ENCODE measurements around the gene KDELR1. TPM values are rescaled to one million over a fixed set of nuclear protein-coding genes. Genes with fewer than 3 reads are reported as not detected.

Gene KDELR1
- total and polyA plus RNA-seq, 9 of the 15 experiments (the other 6 are each of a cell fraction or from before 2014, with no cell fraction given): 6.1 to 165 (median 58.5) TPM

GRCh38 chr19:48342414-48342738 is 49.0 kb downstream of the KDELR1 start:
- Histone ChIP-seq H2AFZ (ENCODE audit: low read depth, low read length) (no peak overlapping the region), H3K36me3 (ENCODE audit: control insufficient read depth, insufficient read depth, low read length) (peaks cover 4% of the 10 kb centered on the region; the same call in 2 of the 3 replicates), H3K27me3 (ENCODE audit: control insufficient read depth in 2 of 2, insufficient read depth in 2 of 2, low read length in 2 of 2) (no peaks in the 10 kb centered on the region), H3K9me1 (ENCODE audit: control insufficient read depth, insufficient read depth, low read length) (no peaks in the 10 kb centered on the region), H3K4me3 (no peak overlapping the region), H3K79me2 (ENCODE audit: control insufficient read depth, insufficient read depth, low read length) (no peaks in the 10 kb centered on the region), H3K9ac (ENCODE audit: insufficient read depth in 1 of 2, low read depth in 2 of 2, low read length in 2 of 2) (peak overlapping the region in 1 of 2 experiments; percentile 70; a peak in 1 of 4 replicates), H4K20me1 (replicated peaks; ENCODE audit: control insufficient read depth, insufficient read depth, low read length) (no peaks in the 10 kb centered on the region), H3K4me1 (replicated peaks in 1 of 2; ENCODE audit: control insufficient read depth in 2 of 2, insufficient read depth in 2 of 2, low read length in 2 of 2) (peaks cover 5 to 34% of the 10 kb centered on the region in 2 experiments; a peak in 4 of 5 replicates), H3K4me2 (ENCODE audit: insufficient read depth, low read length) (no peak overlapping the region), H3K9me3 (replicated peaks; ENCODE audit: control insufficient read depth, insufficient read depth, low read depth, low read length) (no peaks in the 10 kb centered on the region), H3K27ac (ENCODE audit: extremely low read depth, low read depth, low read length) (no peak overlapping the region)
- ChIA-PET POLR2A (interaction anchor here (1.0 kb wide), 1 partner anchor 10 kb away, joined by 3 read pairs; no protein-coding TSS in a partner anchor), CTCF (ENCODE audit: low intra/inter-chr PET ratio) (no interaction called here)
- FAIRE-seq: no peak
- BruUV-seq (replicated peaks): no TSS peak
- 88% methylated on average over 18 of the region's 20 CpGs for WGBS (ENCODE audit: insufficient coverage, low coverage, missing lambda C conversion rate)
- peak in 1 of 4 experiments; percentile 7 for DNase-seq (ENCODE audit: extremely low read depth in 1 of 4, low spot score in 3 of 4)
- in situ Hi-C loops (cut with MboI): no loop called here
- TF ChIP-seq, protein P1, sequence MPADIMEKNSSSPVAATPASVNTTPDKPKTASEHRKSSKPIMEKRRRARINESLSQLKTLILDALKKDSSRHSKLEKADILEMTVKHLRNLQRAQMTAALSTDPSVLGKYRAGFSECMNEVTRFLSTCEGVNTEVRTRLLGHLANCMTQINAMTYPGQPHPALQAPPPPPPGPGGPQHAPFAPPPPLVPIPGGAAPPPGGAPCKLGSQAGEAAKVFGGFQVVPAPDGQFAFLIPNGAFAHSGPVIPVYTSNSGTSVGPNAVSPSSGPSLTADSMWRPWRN (IDR thresholded peaks at IDR 0.05; ENCODE audit: low read depth): no peak
- TF ChIP-seq BCOR (IDR thresholded peaks at IDR 0.05) (no peak), ETV6 (IDR thresholded peaks at IDR 0.05; ENCODE audit: borderline replicate concordance in 1 of 2, low read depth in 2 of 2, low read length in 1 of 2) (peak in 1 of 2 experiments; percentile 66; a peak in 1 of 4 replicates), ETV6 (CRISPR knock-in tag; IDR thresholded peaks at IDR 0.05; ENCODE audit: borderline replicate concordance) (no peak), MAX (CRISPR knock-in tag; IDR thresholded peaks at IDR 0.05) (peak; percentile 16; the same call in 1 of the 2 replicates), ZNF197 (CRISPR knock-in tag; IDR thresholded peaks at IDR 0.05; ENCODE audit: low read depth) (no peak)
- TF ChIP-seq, protein P2, sequence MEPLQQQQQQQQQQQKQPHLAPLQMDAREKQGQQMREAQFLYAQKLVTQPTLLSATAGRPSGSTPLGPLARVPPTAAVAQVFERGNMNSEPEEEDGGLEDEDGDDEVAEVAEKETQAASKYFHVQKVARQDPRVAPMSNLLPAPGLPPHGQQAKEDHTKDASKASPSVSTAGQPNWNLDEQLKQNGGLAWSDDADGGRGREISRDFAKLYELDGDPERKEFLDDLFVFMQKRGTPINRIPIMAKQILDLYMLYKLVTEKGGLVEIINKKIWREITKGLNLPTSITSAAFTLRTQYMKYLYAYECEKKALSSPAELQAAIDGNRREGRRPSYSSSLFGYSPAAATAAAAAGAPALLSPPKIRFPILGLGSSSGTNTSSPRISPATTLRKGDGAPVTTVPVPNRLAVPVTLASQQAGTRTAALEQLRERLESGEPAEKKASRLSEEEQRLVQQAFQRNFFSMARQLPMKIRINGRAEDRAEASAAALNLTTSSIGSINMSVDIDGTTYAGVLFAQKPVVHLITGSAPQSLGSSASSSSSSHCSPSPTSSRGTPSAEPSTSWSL (CRISPR knock-in tag; IDR thresholded peaks at IDR 0.05; ENCODE audit: borderline replicate concordance): no peak
- no peak for ATAC-seq
- intact Hi-C loops (cut with micrococcal nuclease): no loop called here

Data from K562 (cell line).